ENCODE results near the gene VWA5B1.

VWA5B1 gene

GRCh38 chr1:20385630-20386029, 95.0 kb downstream of the VWA5B1 start:
- Histone ChIP-seq H3K27me3 (ENCODE audit: insufficient read depth, low read depth) (peaks cover 26% of the 10 kb centered on the region; the same call in 1 of the 2 replicates), H2AFZ (ENCODE audit: low read depth) (no peak overlapping the region), H3K4me2 (no peak overlapping the region), H3K4me1 (ENCODE audit: low read depth, poor library complexity, severe bottlenecking) (no peaks in the 10 kb centered on the region), H3K4me3 (IDR thresholded peaks at IDR 0.05; ENCODE audit: insufficient read depth, low read depth, low read length) (no peak overlapping the region), H3K9ac (no peak overlapping the region), H3K36me3 (ENCODE audit: insufficient read depth) (no peaks in the 10 kb centered on the region), H4K20me1 (ENCODE audit: insufficient read depth) (no peaks in the 10 kb centered on the region), H3K79me2 (ENCODE audit: insufficient read depth, low read depth) (no peaks in the 10 kb centered on the region), H3K27ac (no peak overlapping the region)
- TF ChIP-seq, protein P1, sequence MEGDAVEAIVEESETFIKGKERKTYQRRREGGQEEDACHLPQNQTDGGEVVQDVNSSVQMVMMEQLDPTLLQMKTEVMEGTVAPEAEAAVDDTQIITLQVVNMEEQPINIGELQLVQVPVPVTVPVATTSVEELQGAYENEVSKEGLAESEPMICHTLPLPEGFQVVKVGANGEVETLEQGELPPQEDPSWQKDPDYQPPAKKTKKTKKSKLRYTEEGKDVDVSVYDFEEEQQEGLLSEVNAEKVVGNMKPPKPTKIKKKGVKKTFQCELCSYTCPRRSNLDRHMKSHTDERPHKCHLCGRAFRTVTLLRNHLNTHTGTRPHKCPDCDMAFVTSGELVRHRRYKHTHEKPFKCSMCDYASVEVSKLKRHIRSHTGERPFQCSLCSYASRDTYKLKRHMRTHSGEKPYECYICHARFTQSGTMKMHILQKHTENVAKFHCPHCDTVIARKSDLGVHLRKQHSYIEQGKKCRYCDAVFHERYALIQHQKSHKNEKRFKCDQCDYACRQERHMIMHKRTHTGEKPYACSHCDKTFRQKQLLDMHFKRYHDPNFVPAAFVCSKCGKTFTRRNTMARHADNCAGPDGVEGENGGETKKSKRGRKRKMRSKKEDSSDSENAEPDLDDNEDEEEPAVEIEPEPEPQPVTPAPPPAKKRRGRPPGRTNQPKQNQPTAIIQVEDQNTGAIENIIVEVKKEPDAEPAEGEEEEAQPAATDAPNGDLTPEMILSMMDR (conservative IDR thresholded peaks at IDR 0.05; ENCODE audit: low read depth, low read length) = no peak

DNA sequence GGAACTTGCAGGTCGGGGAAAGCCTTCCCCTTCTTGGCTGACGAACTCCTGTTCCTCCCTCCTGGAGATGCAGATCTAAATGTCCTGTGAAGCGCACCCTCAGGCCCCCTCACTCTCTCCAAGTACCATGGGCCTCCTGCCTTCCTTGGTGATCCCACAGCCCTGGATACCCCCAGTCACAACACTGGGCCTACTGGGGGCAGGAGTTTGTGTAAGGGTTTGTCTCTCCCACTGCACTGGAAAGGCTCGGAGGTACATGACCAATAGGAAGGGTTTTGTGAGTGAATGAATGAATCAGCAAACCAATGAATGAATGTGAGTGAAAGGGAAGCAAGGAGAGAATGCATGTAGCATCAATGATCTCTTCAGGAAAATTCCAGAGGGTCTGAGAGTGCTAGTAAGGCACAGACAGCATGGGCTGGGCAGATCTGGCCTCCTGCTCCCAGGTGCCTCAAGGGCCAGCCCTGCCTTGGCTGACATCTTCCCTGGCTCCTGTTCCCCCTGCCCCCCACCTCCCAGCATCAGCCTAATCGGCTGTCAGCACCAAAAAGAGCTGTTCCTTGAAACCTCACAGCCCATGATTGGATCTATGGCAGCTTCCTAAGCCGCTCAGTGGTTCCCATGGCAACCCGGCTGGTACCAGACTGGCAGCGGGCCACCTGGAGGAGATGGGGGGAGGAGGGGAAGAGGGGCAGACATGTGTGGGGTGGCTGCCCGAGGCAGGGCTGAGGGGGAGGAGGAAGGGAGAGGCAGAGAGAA, 95.8 kb downstream of the VWA5B1 start:
- no peak overlapping the region for H2AFZ ChIP-seq (ENCODE audit: low read depth)
- H3K27ac ChIP-seq = no peak overlapping the region
- no peak overlapping the region for H3K4me2 ChIP-seq
- no peaks in the 10 kb centered on the region for H3K36me3 ChIP-seq (ENCODE audit: insufficient read depth)
- TF ChIP-seq, protein P1 (conservative IDR thresholded peaks at IDR 0.05; ENCODE audit: low read depth, low read length) = no peak
- peaks cover 26% of the 10 kb centered on the region; the same call in 1 of the 2 replicates for H3K27me3 ChIP-seq (ENCODE audit: insufficient read depth, low read depth)
- no peaks in the 10 kb centered on the region for H4K20me1 ChIP-seq (ENCODE audit: insufficient read depth)
- no peak overlapping the region for H3K9ac ChIP-seq
- H3K4me1 ChIP-seq (ENCODE audit: low read depth, poor library complexity, severe bottlenecking) = no peaks in the 10 kb centered on the region
- no peaks in the 10 kb centered on the region for H3K79me2 ChIP-seq (ENCODE audit: insufficient read depth, low read depth)
- no peak overlapping the region for H3K4me3 ChIP-seq (IDR thresholded peaks at IDR 0.05; ENCODE audit: insufficient read depth, low read depth, low read length)

DNA sequence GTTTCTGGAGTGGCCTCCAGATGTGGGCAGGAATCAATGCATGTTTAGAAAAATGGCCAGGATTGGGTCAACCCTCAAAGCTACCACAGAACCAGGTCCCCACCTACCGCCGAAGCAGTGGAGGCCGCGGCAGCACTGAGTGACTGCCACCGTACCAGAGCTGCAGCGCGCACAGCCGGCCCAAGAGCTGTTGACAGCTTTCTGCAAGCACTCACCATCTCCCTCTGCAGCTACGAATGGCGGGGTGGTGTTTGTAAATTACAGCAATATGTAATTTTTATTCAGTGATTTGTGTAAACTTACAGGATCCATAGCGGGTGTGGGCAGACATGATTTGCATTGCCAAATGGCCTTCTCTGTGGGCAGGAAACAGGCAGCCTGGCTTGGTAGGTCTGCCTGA, 98.9 kb downstream of the VWA5B1 start:
- no peak overlapping the region for H3K4me3 ChIP-seq (IDR thresholded peaks at IDR 0.05; ENCODE audit: insufficient read depth, low read depth, low read length)
- H3K9ac ChIP-seq = no peak overlapping the region
- H4K20me1 ChIP-seq (ENCODE audit: insufficient read depth) = no peaks in the 10 kb centered on the region
- no peaks in the 10 kb centered on the region for H3K36me3 ChIP-seq (ENCODE audit: insufficient read depth)
- no peaks in the 10 kb centered on the region for H3K4me1 ChIP-seq (ENCODE audit: low read depth, poor library complexity, severe bottlenecking)
- no peaks in the 10 kb centered on the region for H3K79me2 ChIP-seq (ENCODE audit: insufficient read depth, low read depth)
- no peak overlapping the region for H3K4me2 ChIP-seq
- TF ChIP-seq, protein P1 (conservative IDR thresholded peaks at IDR 0.05; ENCODE audit: low read depth, low read length) = no peak
- no peak overlapping the region for H2AFZ ChIP-seq (ENCODE audit: low read depth)
- H3K27ac ChIP-seq = no peak overlapping the region
- peaks cover 27% of the 10 kb centered on the region; the same call in 1 of the 2 replicates for H3K27me3 ChIP-seq (ENCODE audit: insufficient read depth, low read depth)

GRCh38 chr1:20390589-20391331, 100.1 kb downstream of the VWA5B1 start:
- Histone ChIP-seq H3K36me3 (ENCODE audit: insufficient read depth) (no peaks in the 10 kb centered on the region), H3K27ac (no peak overlapping the region)

More at GRCh38 chr1:20390589-20391331, 100.1 kb downstream of the VWA5B1 start:
- H3K79me2 ChIP-seq (ENCODE audit: insufficient read depth, low read depth) = no peaks in the 10 kb centered on the region
- no peak overlapping the region for H3K4me2 ChIP-seq
- H4K20me1 ChIP-seq (ENCODE audit: insufficient read depth) = no peaks in the 10 kb centered on the region
- TF ChIP-seq, protein P1 (conservative IDR thresholded peaks at IDR 0.05; ENCODE audit: low read depth, low read length) = no peak
- peaks cover 30% of the 10 kb centered on the region; the same call in 1 of the 2 replicates for H3K27me3 ChIP-seq (ENCODE audit: insufficient read depth, low read depth)
- H3K4me3 ChIP-seq (IDR thresholded peaks at IDR 0.05; ENCODE audit: insufficient read depth, low read depth, low read length) = no peak overlapping the region
- H2AFZ ChIP-seq (ENCODE audit: low read depth) = no peak overlapping the region
- H3K9ac ChIP-seq = no peak overlapping the region
- H3K4me1 ChIP-seq (ENCODE audit: low read depth, poor library complexity, severe bottlenecking) = no peaks in the 10 kb centered on the region

Data from KMS-11 (cell line).